CD14-positive monocyte (primary cell): ENCODE measurements around the gene PICK1. TPM values are rescaled to one million over a fixed set of nuclear protein-coding genes. Genes with fewer than 3 reads are reported as not detected.
A peak's percentile ranks its signal among the peaks of the same experiment; 100 is the strongest.
"Not testable (repeated sequence)": the region's sequence is repeated elsewhere in the genome, so short reads cannot be mapped to it uniquely, and the experiment has no call there.

Source experiments
- DNase-seq, 3 donors: peaks; one replicate each; pipeline ENCODE4 v3.0.0-alpha.2; 2011 to 2022
- H2AFZ ChIP-seq: 2 replicates; pipeline ENCODE4 v1.6.0; 2012; ENCODE audit warnings: mild to moderate bottlenecking, low read depth, low read length, inconsistent platforms; ENCODE audit not compliant: insufficient read depth, poor library complexity, severe bottlenecking
- H3K27ac ChIP-seq, 2 donors: 1 replicate in 1 of 2; 2 replicates in 1 of 2; pipeline ENCODE4 v1.5.1; 2012 to 2013; ENCODE audit warnings: low read length in 2 of 2, control low read depth in 1 of 2, inconsistent platforms in 1 of 2, low read depth in 1 of 2, mild to moderate bottlenecking in 1 of 2
- H3K27me3 ChIP-seq, 2 donors: one replicate each; pipeline versions ENCODE4 v1.6.0 to v1.6.1; 2011 to 2013; ENCODE audit warnings: low read length in 2 of 2; ENCODE audit not compliant: control insufficient read depth in 2 of 2, insufficient read depth in 2 of 2
- H3K36me3 ChIP-seq, 2 donors: replicated peaks in 1 of 2; 1 replicate in 1 of 2; 2 replicates in 1 of 2; pipeline versions ENCODE4 v1.5.1 to v1.6.1; 2012 to 2013; ENCODE audit warnings: low read length in 2 of 2, control low read depth in 1 of 2, inconsistent platforms in 1 of 2, mild to moderate bottlenecking in 1 of 2; ENCODE audit not compliant: insufficient read depth in 2 of 2, control insufficient read depth in 1 of 2
- H3K4me1 ChIP-seq, 2 donors: 1 replicate in 1 of 2; 2 replicates in 1 of 2; pipeline versions ENCODE4 v1.5.1 to v1.6.1; 2012 to 2013; ENCODE audit warnings: low read length in 2 of 2, control low read depth in 1 of 2, inconsistent platforms in 1 of 2, mild to moderate bottlenecking in 1 of 2, moderate library complexity in 1 of 2; ENCODE audit not compliant: insufficient read depth in 2 of 2, control insufficient read depth in 1 of 2
- H3K4me2 ChIP-seq: replicated peaks from 2 replicates; pipeline ENCODE3; 2012; ENCODE audit warnings: low read length, moderate library complexity, mild to moderate bottlenecking; ENCODE audit not compliant: poor library complexity, severe bottlenecking; ENCODE audit errors: extremely low read depth
- H3K4me3 ChIP-seq, 3 experiments: fragments of 200-600 bp in 1 of 3; sonication (generic) in 1 of 3; replicated peaks in 1 of 3; 1 replicate in 2 of 3; 2 replicates in 1 of 3; pipeline ENCODE4 v1.5.1; 2011 to 2013; ENCODE audit warnings: low read length in 3 of 3, mild to moderate bottlenecking in 3 of 3, control low read depth in 2 of 3, low read depth in 2 of 3, inconsistent platforms in 1 of 3, moderate library complexity in 1 of 3
- H3K79me2 ChIP-seq: 2 replicates; pipeline ENCODE4 v1.6.0; 2012; ENCODE audit warnings: mild to moderate bottlenecking, control low read depth, inconsistent platforms, low read length, moderate library complexity; ENCODE audit not compliant: insufficient read depth
- H3K9ac ChIP-seq: 2 replicates; pipeline ENCODE4 v1.6.0; 2017; ENCODE audit warnings: low read length, mild to moderate bottlenecking; ENCODE audit not compliant: insufficient read depth, poor library complexity, severe bottlenecking
- H3K9me3 ChIP-seq, 2 donors: replicated peaks in 1 of 2; 1 replicate in 1 of 2; 2 replicates in 1 of 2; pipeline versions ENCODE4 v1.5.1 to v1.6.1; 2012 to 2013; ENCODE audit warnings: low read length in 2 of 2, control low read depth in 1 of 2; ENCODE audit not compliant: control insufficient read depth in 1 of 2, insufficient read depth in 1 of 2
- H4K20me1 ChIP-seq: 2 replicates; pipeline ENCODE4 v1.6.0; 2012; ENCODE audit warnings: mild to moderate bottlenecking, low read length, control low read depth, moderate library complexity; ENCODE audit not compliant: insufficient read depth
- H3K27ac Mint-ChIP-seq, 7 donors: one replicate each; pipeline ENCODE4 v1.8.0; 2020; ENCODE audit warnings: mild to moderate bottlenecking in 7 of 7, mixed read lengths in 7 of 7, moderate library complexity in 6 of 7, inconsistent platforms in 2 of 7
- H3K27me3 Mint-ChIP-seq, 3 donors: one replicate each; pipeline ENCODE4 v1.8.0; 2021 to 2022; ENCODE audit warnings: low read depth in 3 of 3, mild to moderate bottlenecking in 3 of 3, mixed read lengths in 3 of 3, moderate library complexity in 3 of 3, inconsistent platforms in 1 of 3
- H3K36me3 Mint-ChIP-seq, 2 donors: one replicate each; pipeline ENCODE4 v1.8.0; 2020; ENCODE audit warnings: mixed read lengths in 2 of 2, inconsistent platforms in 1 of 2, mild to moderate bottlenecking in 1 of 2
- H3K4me1 Mint-ChIP-seq: one replicate; pipeline ENCODE4 v1.8.0; 2020; ENCODE audit warnings: mild to moderate bottlenecking, mixed read lengths
- H3K4me3 Mint-ChIP-seq, 2 donors: one replicate each; pipeline ENCODE4 v1.8.0; 2020; ENCODE audit warnings: mild to moderate bottlenecking in 2 of 2, mixed read lengths in 2 of 2, moderate library complexity in 1 of 2
- H3K9me3 Mint-ChIP-seq, 7 donors: one replicate each; pipeline ENCODE4 v1.8.0; 2020 to 2022; ENCODE audit warnings: mixed read lengths in 7 of 7, mild to moderate bottlenecking in 6 of 7, moderate library complexity in 6 of 7, inconsistent platforms in 2 of 7
- CTCF ChIP-seq: fragments of 200-600 bp; IDR thresholded peaks from one replicate; pipeline ENCODE4 v1.8.0; 2022; ENCODE audit warnings: antibody characterized with exemption, mild to moderate bottlenecking
- WGBS: methylation state at CpG from one replicate; pipeline ENCODE4 v1.1.5; 2013; ENCODE audit warnings: missing lambda C conversion rate; ENCODE audit not compliant: insufficient coverage; 5-methylcytosine and 5-hydroxymethylcytosine counted together
- intact Hi-C, 2 donors: fragments of 100-400 bp; cut with micrococcal nuclease; formaldehyde crosslinking; loops; one replicate each; pipeline versions ENCODE4 v1.15.0 to v1.15.1; 2023
- polyA plus RNA-seq, 3 donors: library from polyadenylated mRNA; depleted of rRNA in 1 of 3; unstranded in 2 of 3; stranded (reverse) in 1 of 3; fragments of 300-500 nt in 2 of 3; fragments of >200 nt in 1 of 3; fragmentation: Illumina TruSeq in 2 of 3; gene quantifications; 1 replicate in 2 of 3; 2 replicates in 1 of 3; pipeline ENCODE4 v1.2.3, GENCODE V29; 2012 to 2021

Gene PICK1
- polyA plus RNA-seq, 3 donors, result 6.4 to 16.9 (median 7.2) TPM

- intact Hi-C loops, result loop anchor here in 1 of 2 donors (5.0 kb wide), 1 partner anchor 109 kb away; no protein-coding TSS in a partner anchor
- Histone ChIP-seq H4K20me1 (no peaks in the 10 kb centered on the region), H3K79me2 (no peaks in the 10 kb centered on the region), H2AFZ (no peak overlapping the region), H3K4me1 (no peaks in the 10 kb centered on the region), H3K4me2 (no peak overlapping the region), H3K9ac (no peak overlapping the region), H3K4me3 (no peak overlapping the region), H3K9me3 (no peaks in the 10 kb centered on the region), H3K36me3 (no peaks in the 10 kb centered on the region), H3K27ac (no peak overlapping the region), H3K27me3 (no peaks in the 10 kb centered on the region)
- 100% methylated on average over 1 of the region's 3 CpGs for WGBS
- no peaks in the 10 kb centered on the region for H3K4me1 Mint-ChIP-seq
- H3K36me3 Mint-ChIP-seq, result no peaks in the 10 kb centered on the region
- no peak overlapping the region for H3K4me3 Mint-ChIP-seq
- DNase-seq, result no peak
- H3K27ac Mint-ChIP-seq, result peak overlapping the region in 1 of 7 donors; percentile 50
- H3K27me3 Mint-ChIP-seq, result peaks cover 1 to 2% (median 1%) of the 10 kb centered on the region in 3 donors
- H3K9me3 Mint-ChIP-seq, result peaks cover 0 to 2% (median 0%) of the 10 kb centered on the region in 7 donors
- TF ChIP-seq CTCF, result no peak
Observed at GRCh38 chr22:38118182-38118581, 61.0 kb downstream of the PICK1 start.

GRCh38 chr22:38118747-38119146 lies 61.5 kb downstream of the PICK1 start:
- not testable (repeated sequence) for H3K4me3 ChIP-seq, H3K27ac Mint-ChIP-seq, H3K27me3 ChIP-seq, H3K4me1 ChIP-seq, H3K36me3 Mint-ChIP-seq, H3K36me3 ChIP-seq, H3K79me2 ChIP-seq, H3K9ac ChIP-seq, H3K4me1 Mint-ChIP-seq, H3K27me3 Mint-ChIP-seq, H4K20me1 ChIP-seq, H3K4me2 ChIP-seq, DNase-seq, H2AFZ ChIP-seq, H3K4me3 Mint-ChIP-seq, H3K9me3 Mint-ChIP-seq, H3K9me3 ChIP-seq, H3K27ac ChIP-seq
- intact Hi-C loops, result loop anchor here in 1 of 2 donors (5.0 kb wide), 1 partner anchor 109 kb away; no protein-coding TSS in a partner anchor
- WGBS, result no CpG with 5 or more reads among the region's 2 CpGs
